B cell (primary cell): ENCODE results near the gene ANKRA2. TPM values are rescaled to one million over a fixed set of nuclear protein-coding genes. Genes with fewer than 3 reads are reported as not detected.

Experiments
- ATAC-seq: fragments of 200-7000 bp; cut with Tn5 transposase; one replicate; pipeline ENCODE4 v1.10.0; 2021; ENCODE audit warnings: low read depth, mild to moderate bottlenecking, moderate number of reproducible peaks, moderate library complexity
- CTCF ChIA-PET: fragments of 350-600 bp; sonication (Branson Sonifier 250); formaldehyde crosslinking; loops from one replicate; lab custom pipeline; 2021; ENCODE audit warnings: antibody characterized with exemption, inconsistent platforms; lab: Charles Lee
- POLR2A ChIA-PET: fragments of 350-600 bp; sonication (Branson Sonifier 250); formaldehyde crosslinking; loops from one replicate; lab custom pipeline; 2021; ENCODE audit warnings: antibody characterized with exemption; lab: Charles Lee
- DNase-seq: peaks from one replicate; pipeline ENCODE4 v3.0.0; 2013
- H2AFZ ChIP-seq: 2 replicates; pipeline ENCODE4 v1.6.1; 2012; ENCODE audit warnings: mild to moderate bottlenecking, low read depth, low read length; ENCODE audit not compliant: insufficient read depth, poor library complexity, severe bottlenecking
- H3K27ac ChIP-seq, 2 donors: 1 replicate in 1 of 2; 2 replicates in 1 of 2; pipeline ENCODE4 v1.5.1; 2012 to 2013; ENCODE audit warnings: low read length in 2 of 2, mild to moderate bottlenecking in 2 of 2, moderate library complexity in 1 of 2
- H3K27me3 ChIP-seq, 4 experiments: fragments of 200-600 bp in 1 of 4; sonication (generic) in 1 of 4; replicated peaks in 1 of 4; 1 replicate in 2 of 4; 2 replicates in 2 of 4; pipeline versions ENCODE4 v1.6.1 to v1.7.0; 2013 to 2016; ENCODE audit warnings: low read length in 3 of 4, mild to moderate bottlenecking in 2 of 4, mixed read lengths in 1 of 4, moderate library complexity in 1 of 4; ENCODE audit not compliant: insufficient read depth in 4 of 4, control insufficient read depth in 3 of 4; ENCODE audit errors: control extremely low read depth in 1 of 4
- H3K36me3 ChIP-seq, 2 experiments: replicated peaks in 1 of 2; 1 replicate in 1 of 2; 2 replicates in 1 of 2; pipeline versions ENCODE4 v1.6.1 to v1.7.1; 2013; ENCODE audit warnings: low read length in 1 of 2; ENCODE audit not compliant: insufficient read depth in 2 of 2, control insufficient read depth in 1 of 2; ENCODE audit errors: control extremely low read depth in 1 of 2, extremely low read depth in 1 of 2
- H3K4me1 ChIP-seq, 2 donors: fragments of 200-600 bp in 1 of 2; sonication (generic) in 1 of 2; 1 replicate in 1 of 2; 2 replicates in 1 of 2; pipeline versions ENCODE4 v1.5.1 to v1.6.1; 2013 to 2017; ENCODE audit warnings: low read length in 2 of 2; ENCODE audit not compliant: control insufficient read depth in 2 of 2, insufficient read depth in 2 of 2
- H3K4me2 ChIP-seq: replicated peaks from 2 replicates; pipeline ENCODE3; 2012; ENCODE audit warnings: mild to moderate bottlenecking, low read depth, low read length; ENCODE audit not compliant: poor library complexity, severe bottlenecking
- H3K4me3 ChIP-seq, 5 experiments: fragments of 200-600 bp in 1 of 5; sonication (generic) in 1 of 5; 1 replicate in 3 of 5; 2 replicates in 2 of 5; pipeline versions ENCODE4 v1.5.1 to v1.7.0; 2011 to 2016; ENCODE audit warnings: low read length in 4 of 5, mild to moderate bottlenecking in 4 of 5, low read depth in 2 of 5, control low read depth in 1 of 5, moderate library complexity in 1 of 5; ENCODE audit not compliant: insufficient read depth in 1 of 5; ENCODE audit errors: control extremely low read depth in 1 of 5, extremely low read depth in 1 of 5
- H3K79me2 ChIP-seq: fragments of 200-600 bp; sonication (generic); one replicate; pipeline ENCODE4 v1.6.0; 2016; ENCODE audit warnings: low read length; ENCODE audit not compliant: control insufficient read depth, insufficient read depth
- H3K9ac ChIP-seq: fragments of 200-600 bp; sonication (generic); 2 replicates; pipeline ENCODE4 v1.6.1; 2017; ENCODE audit warnings: mild to moderate bottlenecking, low read length, moderate library complexity
- H3K9me3 ChIP-seq, 3 donors: one replicate each; pipeline versions ENCODE4 v1.6.1 to v1.7.1; 2013; ENCODE audit warnings: low read length in 2 of 3; ENCODE audit not compliant: control insufficient read depth in 2 of 3, insufficient read depth in 1 of 3; ENCODE audit errors: control extremely low read depth in 1 of 3
- H4K20me1 ChIP-seq: 2 replicates; pipeline ENCODE4 v1.6.0; 2012; ENCODE audit warnings: mild to moderate bottlenecking, low read length; ENCODE audit not compliant: insufficient read depth, control insufficient read depth, poor library complexity, severe bottlenecking
- H3K27ac Mint-ChIP-seq: one replicate; pipeline ENCODE4 v1.8.0; 2021; ENCODE audit warnings: mixed read lengths
- H3K27me3 Mint-ChIP-seq: one replicate; pipeline ENCODE4 v1.8.0; 2021; ENCODE audit warnings: mixed read lengths
- H3K4me1 Mint-ChIP-seq: one replicate; pipeline ENCODE4 v1.8.0; 2021; ENCODE audit warnings: mixed read lengths
- H3K4me3 Mint-ChIP-seq: one replicate; pipeline ENCODE4 v1.8.0; 2021; ENCODE audit warnings: mixed read lengths
- H3K9me3 Mint-ChIP-seq: one replicate; pipeline ENCODE4 v1.8.0; 2022; ENCODE audit warnings: mixed read lengths; ENCODE audit not compliant: insufficient read depth
- CTCF ChIP-seq: fragments of 200-600 bp; IDR thresholded peaks from one replicate; pipeline ENCODE4 v1.8.0; 2022; ENCODE audit warnings: antibody characterized with exemption, mild to moderate bottlenecking
- EZH2 ChIP-seq: IDR thresholded peaks from 2 replicates; pipeline ENCODE4 v1.6.1; 2012; ENCODE audit warnings: borderline replicate concordance, low read depth, mild to moderate bottlenecking, moderate library complexity, low read length; ENCODE audit not compliant: insufficient read depth, poor library complexity, severe bottlenecking
- WGBS: methylation state at CpG from one replicate; pipeline ENCODE4 v1.1.5; 2013; ENCODE audit warnings: missing lambda C conversion rate; ENCODE audit not compliant: insufficient coverage; 5-methylcytosine and 5-hydroxymethylcytosine counted together
- intact Hi-C: fragments of 100-400 bp; cut with micrococcal nuclease; formaldehyde crosslinking; loops from one replicate; pipeline ENCODE4 v1.10.0; 2022
- polyA plus RNA-seq: library from polyadenylated mRNA; depleted of rRNA; stranded (reverse); fragments of >200 nt; gene quantifications from 2 replicates; pipeline ENCODE4 v1.2.3, GENCODE V29; 2012
- total RNA-seq, 2 donors: library from RNA; stranded (reverse); fragments of 120-200 nt in 1 of 2; gene quantifications; 1 replicate in 1 of 2; 2 replicates in 1 of 2; pipeline versions ENCODE4 v1.2.3 to v1.2.4, GENCODE V29; 2013 to 2022

Gene ANKRA2
- total and polyA plus RNA-seq, 2 donors (not counting 1 experiment from before 2014, with no cell fraction given): 24.1 to 47.9 TPM

GRCh38 chr5:73565969-73566547 lies 619 bp upstream of the ANKRA2 start:
- 0% methylated on average over 6 of the region's 8 CpGs for WGBS

More at GRCh38 chr5:73565969-73566547, 619 bp upstream of the ANKRA2 start:
- H3K9me3 Mint-ChIP-seq: no peaks in the 10 kb centered on the region
- peak overlapping the region; percentile 88 for H3K4me3 Mint-ChIP-seq
- H3K4me2 ChIP-seq: peak overlapping the region; percentile 92
- ATAC-seq (no peak), DNase-seq (no peak)
- intact Hi-C loops: loop anchor here (1.0 to 10.0 kb wide), 8 partner anchors 30 to 1949 kb away; partner anchors contain the start of genes BTF3, CERT1, ENC1 and GFM2
- H3K4me3 ChIP-seq: peak overlapping the region; percentile 77 to 97 (median 92)
- peak overlapping the region; percentile 97 for H3K27ac Mint-ChIP-seq
- CTCF ChIA-PET: interaction anchor here (0.9 to 2.3 kb wide), 2 partner anchors 25 to 46 kb away, joined by 3 to 6 read pairs; no protein-coding TSS in a partner anchor
- no peaks in the 10 kb centered on the region for H3K27me3 ChIP-seq
- peaks cover 51% of the 10 kb centered on the region for H3K79me2 ChIP-seq
- no peaks in the 10 kb centered on the region for H3K9me3 ChIP-seq
- peak overlapping the region; percentile 90 for H3K9ac ChIP-seq
- H3K27me3 Mint-ChIP-seq: no peaks in the 10 kb centered on the region
- no peaks in the 10 kb centered on the region for H4K20me1 ChIP-seq
- H3K27ac ChIP-seq: peak overlapping the region; percentile 92 to 97
- peak overlapping the region; percentile 96 for H2AFZ ChIP-seq
- peaks cover 18 to 23% of the 10 kb centered on the region in 2 donors for H3K4me1 ChIP-seq
- peaks cover 5 to 15% of the 10 kb centered on the region in 2 experiments for H3K36me3 ChIP-seq
- peaks cover 36% of the 10 kb centered on the region for H3K4me1 Mint-ChIP-seq
- POLR2A ChIA-PET: interaction anchor here (1.4 kb wide), 1 partner anchor 12 kb away, joined by 4 read pairs; no protein-coding TSS in a partner anchor
- TF ChIP-seq CTCF (no peak), EZH2 (no peak)
